Measurements from ENCODE around the gene GID4.

GID4 gene

DNA sequence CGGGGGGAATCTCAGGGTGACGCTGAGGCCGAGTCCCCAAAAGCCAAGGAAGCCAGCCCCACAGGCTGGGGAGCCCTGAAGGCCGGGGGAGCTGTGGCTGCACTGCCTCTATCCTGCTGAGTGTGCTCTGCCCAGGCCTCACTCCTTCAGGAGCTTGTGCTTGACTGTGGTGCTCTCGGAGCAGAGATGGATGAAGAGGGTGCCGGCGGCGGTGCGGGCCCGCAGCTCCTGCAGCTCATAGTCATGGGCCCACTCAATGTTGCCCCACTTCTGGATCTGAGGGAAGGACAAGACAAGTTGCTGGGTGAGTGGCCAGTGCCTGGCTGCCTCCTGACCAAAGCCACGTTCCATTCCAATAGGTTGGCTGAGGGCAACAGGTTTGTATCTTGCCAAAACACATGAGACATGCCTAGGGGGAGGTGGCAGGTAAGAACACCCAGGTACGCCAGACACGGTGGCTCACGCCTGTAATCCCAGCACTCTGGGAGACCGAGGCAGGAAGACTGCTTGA lies 20.7 kb upstream of the GID4 start:
- no peak for DNase-seq

DNA sequence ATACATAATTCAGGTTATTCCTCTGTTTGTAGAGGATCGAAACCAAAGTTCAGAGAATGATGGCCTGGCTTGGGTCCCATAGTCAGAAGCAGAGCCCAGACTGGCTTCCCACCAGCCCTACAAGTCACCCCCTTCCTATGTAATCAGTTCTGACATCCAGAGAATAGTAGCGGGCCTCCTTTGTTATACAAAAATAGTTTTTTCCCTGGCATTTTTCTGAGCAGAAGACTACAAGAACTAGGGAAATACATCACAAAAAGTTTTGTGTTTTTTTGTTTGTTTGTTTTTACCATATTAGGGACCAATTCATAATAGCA lies 19.4 kb upstream of the GID4 start:
- DNase-seq, result no peak

DNA sequence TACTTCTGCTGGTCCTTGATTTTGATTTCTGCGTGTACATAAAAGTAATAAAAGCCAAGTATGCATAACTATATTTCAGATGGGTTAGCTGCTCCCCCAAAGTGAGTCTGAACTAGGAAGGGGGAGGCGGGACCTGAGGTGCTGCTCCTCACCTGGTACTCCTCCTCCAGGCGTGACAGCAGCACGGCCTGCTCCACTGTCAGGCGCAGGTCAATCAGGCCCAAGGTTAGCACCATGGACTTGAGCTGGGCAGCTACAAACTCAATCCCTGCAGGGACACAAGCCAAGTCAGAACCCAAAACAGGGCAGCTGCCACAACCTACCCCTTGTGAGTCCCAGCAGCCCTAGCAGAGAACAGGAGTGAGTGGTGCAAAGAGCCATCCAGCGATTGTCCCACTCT lies 18.2 kb upstream of the GID4 start:
- no peak for DNase-seq

DNA sequence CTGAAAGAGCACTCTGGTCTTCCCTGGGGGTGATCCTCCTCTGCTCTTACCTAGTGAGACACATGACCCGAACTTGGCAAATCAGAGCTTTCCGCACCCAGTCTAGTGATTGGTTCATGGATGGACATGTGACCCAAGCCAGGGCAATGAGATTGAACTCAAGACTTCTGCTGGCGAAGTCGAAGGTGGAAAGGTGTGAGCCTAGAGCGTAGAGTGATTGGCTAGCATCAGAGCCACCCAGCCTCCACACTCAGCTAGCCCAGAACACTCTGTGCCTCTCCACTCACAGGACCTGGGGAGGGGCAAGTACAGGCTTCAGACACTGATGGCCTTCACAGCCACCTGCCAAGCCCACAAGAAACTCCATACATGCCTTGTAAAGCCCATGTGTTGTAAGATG lies 17.8 kb upstream of the GID4 start:
- no peak for DNase-seq

DNA sequence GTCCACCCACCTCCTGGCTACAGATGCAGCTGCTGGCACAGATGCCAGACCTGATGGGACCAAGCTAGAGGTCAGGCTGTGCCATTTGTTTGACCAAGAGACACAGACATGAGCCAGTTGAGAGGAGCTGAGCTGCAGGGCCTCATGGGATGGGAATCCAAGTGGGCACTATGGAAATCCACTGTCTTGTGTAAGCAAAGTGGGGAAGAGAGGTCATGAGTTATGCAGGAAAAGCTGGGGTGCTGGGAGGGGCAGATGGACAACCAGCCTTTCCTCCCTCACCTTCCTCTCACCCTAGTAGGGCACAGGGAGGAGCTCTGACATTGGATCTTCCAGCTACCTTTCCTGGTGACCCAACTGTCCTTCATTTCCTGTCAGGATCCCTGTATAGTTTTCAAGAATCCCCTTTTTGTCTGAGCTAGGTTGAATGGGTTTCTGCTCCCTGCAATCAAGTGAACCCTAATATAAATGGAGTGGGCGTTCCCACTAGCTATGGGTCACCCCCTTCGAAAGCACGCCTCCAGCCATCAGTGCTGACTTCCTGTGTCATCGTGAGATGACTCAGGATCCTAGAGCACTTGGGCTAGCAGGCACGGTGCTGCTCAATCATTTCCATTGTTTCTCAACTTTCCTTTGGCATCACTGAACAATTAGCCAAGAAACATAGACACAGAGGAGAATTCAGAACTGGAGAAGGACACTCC lies 13.8 kb upstream of the GID4 start:
- no peak for DNase-seq

DNA sequence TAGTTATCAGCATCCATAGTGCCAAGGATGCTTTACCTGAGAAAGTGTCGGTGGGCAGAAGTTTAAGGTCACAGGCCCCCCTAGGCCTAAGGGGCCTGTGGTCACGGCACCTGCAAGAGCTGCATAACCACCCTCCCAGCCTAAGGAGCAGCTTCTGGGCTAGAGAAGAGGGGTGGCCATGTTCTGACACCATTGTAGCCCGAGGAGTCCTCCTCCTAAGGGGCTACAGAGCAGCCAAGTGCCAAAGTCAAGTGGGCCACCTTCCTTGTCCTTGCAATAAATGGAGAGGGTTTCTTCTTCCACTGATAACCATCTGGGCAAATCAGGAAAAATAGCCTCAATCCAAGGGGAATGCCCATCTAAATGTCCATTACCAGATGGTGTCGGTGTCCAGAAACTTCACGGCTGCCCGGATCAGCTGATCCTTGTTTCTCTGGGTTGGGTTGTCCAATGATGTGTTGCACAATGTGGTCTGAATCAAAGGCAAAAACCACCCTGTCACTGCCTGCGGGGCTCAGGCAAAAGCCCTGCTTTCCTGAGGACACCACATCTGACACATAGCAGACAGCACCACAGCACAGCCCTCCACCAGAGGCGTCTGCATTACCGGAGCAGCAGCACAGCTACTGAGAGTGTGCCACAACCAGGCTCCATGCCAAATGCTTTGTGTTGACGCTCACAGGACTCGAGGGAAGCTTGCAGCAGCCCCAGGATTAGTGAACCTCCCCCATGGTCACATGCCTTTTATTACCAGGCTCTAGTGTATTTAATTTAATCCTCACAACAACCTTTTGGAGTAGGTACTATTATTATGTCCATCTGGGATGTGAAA lies 13.0 kb upstream of the GID4 start:
- no peak for DNase-seq

DNA sequence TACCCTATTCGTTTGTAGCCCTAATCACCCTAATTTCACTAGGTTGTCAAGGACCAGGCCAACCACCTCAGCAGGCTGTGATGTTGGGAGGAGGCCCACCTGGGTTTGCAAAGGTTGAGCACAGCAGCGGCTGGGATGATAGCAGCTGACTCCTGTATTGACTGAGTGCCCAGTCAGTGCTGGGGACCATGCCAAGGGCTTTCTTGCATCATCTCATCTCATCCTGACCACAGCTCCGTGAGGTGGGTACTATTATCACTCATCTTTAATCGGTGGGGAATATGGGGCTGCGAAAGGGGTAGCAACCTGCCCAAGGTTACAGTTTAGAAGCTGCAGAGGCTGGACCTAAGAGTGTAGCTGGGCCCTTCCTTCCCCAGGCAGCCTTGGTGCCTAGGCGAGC lies 11.9 kb upstream of the GID4 start:
- no peak for DNase-seq

DNA sequence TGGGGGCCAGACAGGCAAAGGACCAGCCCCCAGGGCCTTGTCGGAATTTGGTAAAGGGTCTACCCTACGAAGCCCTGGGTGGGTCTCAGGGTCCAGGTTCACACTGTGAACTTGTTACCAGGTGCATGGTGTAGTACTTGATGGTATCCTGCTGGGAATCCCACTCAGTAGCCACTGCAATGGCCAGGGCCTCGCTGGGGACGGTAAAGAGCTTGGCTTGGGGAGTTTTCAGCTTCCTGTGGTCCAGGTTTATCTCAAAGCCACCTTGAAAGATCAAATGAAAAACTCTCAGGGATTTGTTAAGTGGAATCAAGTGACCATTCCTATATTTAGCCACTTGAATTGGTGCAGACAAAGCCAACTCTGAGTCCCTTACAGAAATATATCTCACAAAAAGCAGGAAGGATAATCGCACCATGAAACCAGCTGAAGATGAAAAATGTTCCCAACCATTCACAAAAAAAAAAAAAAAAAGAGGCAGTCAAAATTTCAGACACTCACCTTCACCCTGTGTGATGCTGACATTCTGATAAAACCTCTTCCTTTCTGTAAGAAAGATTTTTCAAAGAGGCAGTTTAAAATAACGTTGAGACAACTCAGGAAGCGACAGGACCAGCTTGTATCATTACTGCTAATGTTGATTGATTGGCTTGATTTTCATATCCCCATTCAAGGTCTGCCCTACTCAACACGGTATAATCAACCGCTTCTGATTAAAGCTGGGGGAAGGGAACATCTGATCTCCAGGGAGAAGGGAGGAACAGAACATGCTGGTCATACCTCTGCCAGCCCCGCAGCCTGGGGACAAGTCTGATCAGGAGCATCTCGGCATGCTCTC lies 10.9 kb upstream of the GID4 start:
- no peak for DNase-seq

DNA sequence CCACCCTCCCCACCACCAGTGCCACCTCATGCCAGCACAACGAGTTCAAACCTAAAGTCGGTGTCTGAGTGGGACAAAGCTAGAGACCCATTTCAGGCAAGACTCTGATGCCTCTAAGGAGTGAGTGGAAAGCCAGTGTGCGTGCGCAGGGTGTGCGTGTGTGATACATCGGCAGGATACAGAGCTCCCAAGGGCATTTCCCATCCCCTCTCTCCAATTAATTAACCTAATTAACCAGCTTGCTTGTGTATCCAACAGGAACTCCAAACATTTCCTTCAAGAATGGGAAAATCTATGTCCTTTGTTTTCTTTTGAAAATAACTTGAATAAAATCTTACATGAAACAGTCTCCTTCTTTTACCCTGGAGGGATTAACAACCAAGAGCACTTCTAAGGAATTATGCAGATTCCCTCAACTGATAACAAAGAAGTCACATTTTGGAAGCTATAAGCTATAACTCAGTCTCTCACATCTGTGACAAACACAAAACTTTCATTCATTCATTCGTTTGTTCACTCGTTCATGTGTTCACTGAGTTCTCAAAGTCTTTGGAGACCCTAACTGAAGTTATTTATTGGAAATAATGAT lies 10.2 kb upstream of the GID4 start:
- no peak for DNase-seq

DNA sequence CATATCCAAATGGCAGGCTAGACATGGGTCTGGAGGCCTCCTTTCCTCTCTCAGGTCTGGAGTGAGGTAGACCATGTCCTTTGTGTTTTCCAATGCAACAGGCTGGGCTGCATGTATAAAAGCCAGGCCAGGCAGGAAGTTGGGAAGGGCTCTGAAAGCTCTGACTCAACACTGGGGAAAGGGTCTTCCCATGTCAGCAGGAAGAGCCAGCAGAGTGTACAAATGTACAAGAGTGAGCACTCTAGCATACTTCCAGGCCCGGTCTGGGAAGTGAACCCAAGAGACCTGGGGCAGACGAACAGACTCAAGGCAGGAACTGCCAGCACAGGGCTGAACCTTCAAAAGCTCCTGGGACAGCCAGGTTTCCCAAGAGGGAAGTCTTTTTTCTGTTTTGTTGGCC lies 7.3 kb upstream of the GID4 start:
- no peak for DNase-seq

DNA sequence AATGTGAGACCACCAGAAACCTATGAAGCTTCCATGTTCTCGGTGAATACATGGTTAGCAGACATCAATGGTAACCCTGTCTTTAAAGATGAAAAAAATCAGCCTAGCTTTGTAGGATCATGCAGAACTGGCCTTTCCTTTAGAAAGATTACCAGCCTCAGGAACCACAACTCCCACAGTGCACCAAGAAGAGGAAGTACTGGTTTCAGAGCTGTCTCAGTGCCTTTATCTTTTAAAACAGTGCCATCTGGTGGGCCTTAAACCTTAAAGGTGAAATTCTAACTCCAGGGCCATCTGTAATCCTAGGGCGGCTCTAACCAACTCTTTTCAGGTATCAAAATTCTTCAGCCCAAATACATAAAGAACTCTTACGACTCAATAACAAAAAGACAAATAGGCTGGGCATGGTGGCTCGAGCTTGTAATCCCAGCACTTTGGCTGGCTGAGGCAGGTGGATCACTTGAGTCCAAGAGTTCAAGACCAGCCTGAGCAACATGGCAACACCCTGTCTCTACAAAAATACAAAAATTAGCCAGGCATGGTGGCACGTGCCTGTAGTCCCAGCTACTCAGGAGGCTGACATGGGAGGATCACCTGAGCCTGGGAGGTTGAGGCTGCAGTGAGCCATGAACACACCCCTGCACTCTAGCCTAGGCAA lies 5.6 kb upstream of the GID4 start:
- peak; percentile 96 for DNase-seq

DNA sequence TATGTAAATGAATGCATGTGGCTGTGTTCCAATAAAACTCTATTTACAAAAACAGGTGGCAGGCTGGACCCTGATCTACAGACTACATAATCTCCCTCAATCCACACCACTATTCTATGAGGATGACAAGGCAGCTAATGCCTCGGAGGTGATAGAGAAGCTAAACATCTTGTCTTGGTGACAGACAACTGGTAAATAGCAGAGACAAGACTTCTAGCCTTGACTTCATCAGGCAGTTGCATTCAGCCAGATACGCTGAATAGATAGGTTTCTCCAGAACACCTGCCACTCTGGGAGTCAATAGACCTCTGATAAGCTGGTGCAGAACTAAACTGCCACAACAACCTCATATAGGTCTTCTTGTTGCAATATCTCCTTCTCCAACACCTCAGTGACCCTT lies 3.5 kb upstream of the GID4 start:
- DNase-seq, result peak; percentile 92

DNA sequence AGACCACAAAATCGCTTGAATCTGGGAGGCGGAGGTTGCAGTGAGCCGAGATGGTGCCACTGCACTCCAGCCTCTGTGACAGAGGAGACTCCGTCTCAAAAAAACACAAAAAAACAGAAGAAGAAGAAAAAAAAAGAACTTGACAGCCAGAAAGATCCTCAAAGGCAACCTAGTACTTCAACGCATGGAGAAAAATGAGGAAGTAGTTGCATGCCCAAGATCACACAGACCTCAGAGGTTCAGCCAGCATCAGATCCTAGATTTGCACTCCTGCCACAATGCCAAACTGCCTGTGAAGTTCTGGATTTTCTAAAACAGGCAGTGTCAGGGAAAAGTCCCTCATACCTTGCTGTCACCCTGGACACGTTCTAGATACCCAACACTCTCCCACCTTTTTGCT lies 1.7 kb upstream of the GID4 start:
- peak; percentile 72 for DNase-seq

DNA sequence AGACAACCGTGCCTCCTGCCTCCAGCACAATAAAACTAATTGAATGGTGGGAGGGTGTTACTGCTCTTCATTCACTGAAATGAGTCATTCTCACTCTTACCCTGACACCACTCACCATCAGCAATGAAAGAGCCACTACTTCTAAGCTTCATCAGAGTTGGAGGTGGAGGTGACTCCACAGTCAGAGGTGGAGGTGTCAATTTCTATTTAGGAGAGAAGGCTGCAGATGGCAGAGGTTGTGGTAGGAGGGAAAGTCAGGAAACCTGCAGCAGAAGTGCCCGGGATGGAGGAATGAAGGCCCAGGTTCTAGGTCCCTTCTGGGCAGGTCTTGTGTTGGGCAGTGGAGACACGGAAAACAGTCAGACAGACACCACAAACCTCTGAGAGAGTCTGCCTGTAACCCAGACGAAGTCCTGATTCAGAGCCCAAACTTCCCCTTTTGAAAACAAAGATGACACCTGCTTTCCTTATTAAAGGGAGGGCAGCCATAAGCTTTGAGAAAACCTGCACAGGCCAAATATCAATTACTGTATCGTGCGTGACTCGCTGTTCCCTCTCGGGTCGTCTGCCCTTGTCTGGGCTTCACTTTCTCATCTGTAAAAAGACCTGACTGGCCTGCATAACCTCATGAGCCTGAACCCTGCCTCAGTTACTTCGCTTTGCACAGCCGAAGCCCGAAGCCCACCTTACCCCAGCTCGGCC lies 908 bp upstream of the GID4 start:
- DNase-seq, result peak; percentile 62

DNA sequence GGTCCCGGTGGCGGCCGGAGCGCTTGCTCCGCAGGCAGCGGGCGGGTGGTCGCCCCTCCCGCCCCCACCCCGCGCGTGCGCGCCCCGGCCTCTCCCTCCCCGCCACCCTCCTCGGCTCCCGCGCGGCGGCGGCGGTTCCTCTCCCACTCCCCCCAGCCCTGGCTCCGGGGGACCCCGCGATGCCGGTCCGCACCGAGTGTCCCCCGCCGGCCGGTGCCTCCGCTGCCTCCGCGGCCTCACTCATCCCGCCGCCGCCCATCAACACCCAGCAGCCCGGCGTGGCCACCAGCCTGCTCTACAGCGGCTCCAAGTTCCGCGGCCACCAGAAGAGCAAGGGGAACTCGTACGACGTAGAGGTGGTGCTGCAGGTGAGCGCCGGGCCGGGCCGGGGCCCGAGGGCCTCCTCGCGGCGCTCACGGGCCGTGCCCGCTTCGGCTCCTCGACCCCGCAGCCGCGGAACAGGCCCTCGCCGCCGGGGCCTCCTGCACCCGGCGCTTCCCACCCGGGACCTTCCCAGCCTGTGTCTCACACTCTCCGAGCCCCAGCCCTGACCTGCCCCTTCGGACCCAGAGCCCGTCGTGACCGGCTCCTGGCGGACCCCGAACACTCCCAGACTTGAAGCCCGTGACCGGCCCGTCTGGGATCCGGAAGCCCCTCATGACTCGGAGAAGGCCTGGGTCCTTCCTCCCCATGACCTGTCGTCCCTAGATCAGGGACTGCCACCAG lies 490 bp downstream of the GID4 start:
- peak; percentile 55 for DNase-seq

DNA sequence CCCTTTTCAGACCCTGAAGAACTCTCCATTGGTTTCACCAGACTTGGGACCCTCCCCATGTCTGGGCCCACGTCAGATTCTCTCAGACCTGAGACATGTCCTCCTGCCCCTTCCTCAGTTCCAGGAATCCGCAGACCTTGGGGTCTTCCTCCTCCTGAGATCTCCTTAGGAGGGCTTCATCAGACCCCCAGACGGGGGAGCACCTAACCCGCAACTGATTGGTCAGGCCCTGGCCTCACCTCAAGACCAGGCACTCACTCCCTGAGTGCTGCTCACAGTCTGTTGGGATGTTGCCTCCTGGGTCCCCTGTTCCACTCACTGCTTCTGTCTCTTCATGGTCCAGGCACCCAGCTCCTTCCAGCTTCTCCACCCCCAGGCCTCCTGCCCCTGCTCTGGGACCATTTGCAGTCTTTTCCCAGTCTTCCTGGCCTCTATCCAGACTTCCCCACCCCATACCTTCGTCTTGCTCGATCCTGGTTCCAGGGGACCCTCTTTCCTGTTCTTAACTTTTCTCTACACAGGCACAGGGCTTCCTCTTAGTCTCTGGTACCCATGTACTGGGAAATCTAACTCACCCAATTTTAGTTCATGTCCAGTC lies 1.2 kb downstream of the GID4 start:
- no peak for DNase-seq

DNA sequence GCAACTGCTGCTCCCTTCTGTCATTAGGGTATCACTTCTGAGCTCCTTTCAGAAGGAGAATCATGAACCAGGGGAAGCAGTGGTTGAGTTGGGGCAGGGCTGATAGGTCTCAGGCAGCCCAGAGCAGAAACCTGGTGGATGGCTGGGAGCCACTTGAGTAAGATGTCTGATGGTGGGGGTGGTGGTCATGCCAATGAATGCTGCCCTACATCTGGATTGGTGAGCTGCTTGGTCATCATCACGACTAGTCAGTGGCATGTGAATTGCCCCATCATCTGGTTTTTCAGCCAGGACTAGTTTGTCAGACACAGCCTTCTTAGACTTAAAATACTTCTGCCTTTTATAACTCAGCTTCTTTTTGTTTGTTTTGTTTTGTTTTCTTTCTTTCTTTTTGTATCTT lies 2.6 kb downstream of the GID4 start:
- peak; percentile 42 for DNase-seq

DNA sequence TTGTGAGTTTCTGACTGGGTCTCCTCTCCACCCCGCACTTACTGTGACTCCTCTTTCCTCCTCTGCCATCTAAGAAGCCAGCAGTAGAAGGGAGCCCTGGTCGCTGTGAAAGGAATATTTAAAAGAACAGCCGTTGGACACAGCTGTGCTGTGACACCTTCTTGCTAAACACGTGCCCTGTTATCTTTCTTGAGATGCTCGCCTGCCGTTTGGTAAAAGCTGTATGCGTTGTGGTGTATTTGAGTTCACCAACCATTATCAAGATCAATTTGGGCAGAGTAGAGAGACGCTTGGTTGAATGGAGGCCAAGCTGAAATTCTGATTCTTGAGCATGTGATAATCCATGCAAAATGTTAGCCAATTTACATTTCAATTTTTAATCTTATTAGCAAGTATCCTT lies 3.8 kb downstream of the GID4 start:
- DNase-seq, result peak; percentile 79

DNA sequence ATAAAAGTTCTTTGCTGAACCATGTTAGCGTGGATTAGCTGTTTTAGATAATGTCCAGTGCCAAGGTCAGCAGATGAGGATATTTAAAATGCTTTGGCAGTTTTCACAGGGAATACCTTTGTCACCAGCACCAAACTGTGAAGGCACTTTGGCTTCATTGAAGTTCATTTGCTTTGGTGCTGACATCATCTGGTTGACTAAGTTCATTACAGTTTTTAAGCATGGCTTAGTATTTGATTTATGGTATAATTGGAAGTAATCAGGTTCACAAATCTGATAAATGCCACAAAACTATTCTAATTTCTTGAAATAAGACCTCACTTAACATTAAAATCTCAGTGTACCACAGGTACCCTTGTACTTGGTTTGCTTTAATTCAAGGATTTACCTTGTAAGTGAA lies 4.3 kb downstream of the GID4 start:
- peak; percentile 62 for DNase-seq

DNA sequence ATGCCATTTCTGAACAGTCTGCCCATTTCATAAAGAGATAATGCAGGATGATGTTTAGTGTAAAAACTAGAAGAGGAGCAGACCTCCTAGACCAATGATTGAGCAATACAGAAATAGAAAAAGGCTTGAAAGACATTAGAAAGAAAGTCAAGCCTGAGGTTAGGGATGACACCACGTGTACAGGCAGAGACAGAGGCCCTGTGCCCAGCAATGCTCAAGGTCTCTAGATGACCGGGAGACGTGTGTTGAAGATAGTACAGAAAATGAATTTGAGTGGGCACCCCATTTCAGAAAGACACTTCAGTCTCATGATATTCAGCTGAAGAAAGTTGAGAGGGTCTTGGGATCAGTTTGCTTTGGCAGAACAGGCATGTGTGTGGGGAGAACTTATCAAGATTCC lies 5.4 kb downstream of the GID4 start:
- DNase-seq, result no peak
